NCI-H2029 treated with DMSO at 0.1 percent for 48 hours (cell line): ENCODE measurements around the gene PI4KA.
"Not testable (repeated sequence)": the region's sequence is repeated elsewhere in the genome, so short reads cannot be mapped to it uniquely, and the experiment has no call there.

ENCODE experiments used
- DNase-seq: peaks from one replicate; lab custom pipeline; 2025; lab: John Stamatoyannopoulos, UW

PI4KA gene

DNA sequence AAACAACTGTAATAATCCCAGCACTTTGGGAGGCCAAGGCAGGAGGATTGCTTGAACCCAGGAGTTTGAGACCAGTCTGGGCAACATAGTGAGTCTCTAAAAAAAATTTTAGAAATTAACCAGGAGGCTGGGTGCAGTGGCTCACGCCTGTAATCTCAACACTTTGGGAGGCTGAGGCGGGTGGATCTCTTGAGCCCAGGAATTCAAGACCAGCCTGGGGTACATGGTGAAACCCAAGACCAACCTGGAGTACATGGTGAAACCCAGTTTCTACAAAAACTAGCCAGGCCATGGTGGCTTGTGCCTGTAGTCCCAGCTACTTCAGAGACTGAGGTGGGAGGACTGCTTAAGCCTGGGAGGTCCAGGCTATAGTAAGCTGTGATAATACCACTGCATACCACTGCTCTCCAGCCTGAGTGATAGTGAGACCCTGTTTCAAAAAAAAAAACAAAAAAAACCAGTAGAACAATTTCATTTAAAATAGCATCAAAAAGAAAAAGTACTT, 11.2 kb downstream of the PI4KA start:
- no peak for DNase-seq

DNA sequence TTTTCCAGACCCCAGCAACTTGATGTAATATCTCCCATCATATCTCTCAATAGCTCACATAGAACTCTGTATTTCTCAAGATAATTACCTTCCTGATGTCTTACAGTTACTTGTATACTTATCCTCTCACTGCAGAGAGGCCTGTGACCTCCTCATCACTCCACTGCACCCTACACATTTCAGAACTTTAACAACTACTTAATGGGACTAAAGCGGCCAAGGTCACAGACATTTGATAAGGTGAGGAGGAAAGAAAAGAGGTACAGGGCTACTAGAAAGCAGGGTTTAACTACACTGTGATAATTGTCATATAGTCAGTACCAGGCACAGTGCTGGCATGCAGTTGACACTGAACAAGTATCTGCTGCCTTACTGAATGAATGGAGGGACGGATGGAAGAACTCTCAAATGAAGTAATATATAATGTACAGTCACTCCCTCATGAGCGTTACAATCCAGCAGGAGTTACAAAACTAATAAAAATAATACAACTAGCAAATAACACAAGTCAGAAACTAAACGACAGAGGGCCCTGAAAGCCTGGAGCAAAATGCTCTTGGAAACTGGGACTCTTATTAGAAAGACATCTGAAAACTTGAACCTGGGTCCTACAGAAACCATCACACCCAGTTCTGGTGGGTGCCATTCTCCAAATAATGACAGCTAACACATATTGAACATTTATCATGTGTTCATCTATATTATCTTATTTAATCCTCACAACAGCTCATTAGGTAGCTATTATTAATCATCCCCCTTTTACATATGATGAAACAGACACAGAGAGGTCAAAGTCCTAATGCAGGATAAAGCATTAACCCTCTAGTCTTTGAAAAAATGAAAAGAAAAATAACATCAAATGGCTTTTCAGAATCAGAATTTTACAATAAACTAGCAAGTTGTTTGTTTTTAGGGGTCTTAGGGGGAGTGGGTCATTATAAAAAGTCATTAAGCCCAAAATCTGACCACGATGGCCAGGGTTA, 14.3 kb downstream of the PI4KA start:
- no peak for DNase-seq

GRCh38 chr22:20843501-20843900, 15.1 kb downstream of the PI4KA start:
- DNase-seq: no peak

DNA sequence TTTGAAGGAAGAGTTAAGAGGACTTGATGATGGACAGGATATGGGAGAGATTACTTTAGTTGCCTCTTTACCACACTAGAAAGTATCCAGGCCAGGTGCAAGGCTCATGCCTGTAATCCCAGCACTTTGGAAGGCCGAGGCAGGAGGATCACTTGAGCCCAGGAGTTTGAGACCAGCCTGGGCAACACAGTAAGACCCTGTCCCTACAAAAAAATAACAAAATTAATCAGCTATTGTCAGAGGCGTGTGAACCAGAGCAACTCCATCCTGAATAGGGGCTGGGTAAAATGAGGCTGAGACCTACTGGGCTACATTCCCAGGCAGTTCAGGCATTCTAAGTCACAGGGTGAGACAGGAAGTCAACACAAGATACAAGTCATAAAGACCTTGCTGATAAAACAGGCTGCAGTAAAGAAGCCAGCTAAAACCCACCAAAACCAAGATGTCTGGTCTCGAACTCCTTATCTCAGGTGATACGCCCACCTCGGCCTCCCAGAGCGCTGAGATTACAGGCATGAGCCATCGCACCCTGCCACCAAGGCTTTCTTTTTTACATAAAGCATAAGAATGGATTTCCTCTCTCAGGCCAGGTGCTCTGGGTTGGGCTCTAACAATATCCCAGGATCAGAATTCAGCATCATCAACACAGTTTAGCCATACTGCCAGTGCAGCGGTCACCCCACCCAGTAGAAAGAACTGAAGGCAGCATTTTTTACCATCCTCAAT, 17.8 kb downstream of the PI4KA start:
- no peak for DNase-seq

DNA sequence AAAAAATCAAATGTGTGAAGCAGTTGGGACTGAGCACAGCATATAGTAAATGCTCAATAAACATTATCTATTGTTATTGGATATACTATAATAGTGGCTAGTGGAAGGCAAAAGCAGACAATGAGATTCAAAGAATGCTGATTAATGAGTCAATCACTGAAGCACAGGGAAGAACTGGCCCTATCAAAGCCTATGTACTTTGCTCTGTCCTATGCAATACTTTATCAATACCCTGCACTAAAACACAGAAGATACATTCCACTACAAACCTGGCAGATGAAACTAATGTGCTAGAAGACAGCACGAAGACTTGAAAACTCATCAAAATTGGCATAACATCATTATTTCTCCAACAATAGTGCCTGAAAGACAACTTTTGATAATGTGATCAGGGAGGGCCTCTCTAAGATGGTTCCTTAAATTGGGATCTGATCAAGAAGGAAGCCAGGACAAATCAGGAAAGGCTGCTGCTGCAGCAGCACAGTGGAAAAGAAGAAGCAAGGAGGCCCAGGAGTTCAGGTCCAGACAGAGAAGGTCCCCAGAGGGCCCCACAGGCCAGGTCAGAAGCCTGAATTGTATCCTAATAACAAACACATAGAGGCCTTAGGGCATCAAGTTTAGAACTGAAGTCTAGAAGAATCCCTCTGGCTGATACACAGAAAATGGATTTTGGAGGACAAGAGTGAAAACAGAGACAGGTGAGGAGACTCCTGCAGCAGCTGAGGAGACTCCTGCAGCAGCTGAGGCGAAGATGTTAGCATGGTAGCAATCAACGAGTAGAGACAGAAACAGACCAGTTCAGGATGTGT, 18.6 kb downstream of the PI4KA start:
- no peak for DNase-seq

GRCh38 chr22:20839354-20839753, 19.3 kb downstream of the PI4KA start:
- not testable (repeated sequence) for DNase-seq

DNA sequence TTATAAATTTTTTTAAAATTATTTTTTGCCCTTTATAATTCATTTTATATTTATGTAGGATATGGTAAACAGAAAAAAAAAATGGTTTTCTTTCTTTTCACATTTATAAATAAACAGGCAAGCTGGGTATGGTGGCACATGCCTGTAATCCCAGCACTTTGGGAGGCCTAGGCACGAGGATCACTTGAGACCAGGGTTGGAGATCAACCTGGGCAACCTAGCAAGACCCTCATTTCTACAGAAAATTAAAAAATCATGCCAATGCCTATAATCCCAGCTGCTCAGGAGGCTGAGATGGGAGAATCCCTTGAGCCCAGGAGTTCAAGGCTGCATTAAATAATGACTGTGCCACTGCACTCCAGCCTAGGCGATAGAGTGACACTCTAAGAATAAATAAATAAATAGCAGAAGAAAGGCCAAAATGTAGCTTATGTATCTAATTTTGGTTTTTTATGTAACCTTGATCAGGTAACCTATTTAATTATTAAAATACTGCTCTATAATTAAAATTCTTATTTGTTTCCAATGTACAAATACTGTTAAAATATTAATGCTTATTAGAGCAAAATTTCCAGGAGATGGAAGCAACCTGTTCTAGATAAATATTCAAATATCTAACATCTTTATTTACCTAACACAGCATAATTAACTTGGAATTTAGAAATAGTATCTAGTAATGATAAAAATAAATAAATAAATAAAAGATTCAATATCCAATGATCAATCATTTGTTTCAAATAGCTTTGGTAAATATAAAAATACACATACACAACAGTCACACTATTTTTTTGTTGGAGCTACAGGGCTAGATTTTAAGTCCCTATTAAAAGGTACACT, 21.4 kb downstream of the PI4KA start:
- DNase-seq: no peak

- DNase-seq: no peak
Observed at GRCh38 chr22:20834725-20835124, 23.9 kb downstream of the PI4KA start.

DNA sequence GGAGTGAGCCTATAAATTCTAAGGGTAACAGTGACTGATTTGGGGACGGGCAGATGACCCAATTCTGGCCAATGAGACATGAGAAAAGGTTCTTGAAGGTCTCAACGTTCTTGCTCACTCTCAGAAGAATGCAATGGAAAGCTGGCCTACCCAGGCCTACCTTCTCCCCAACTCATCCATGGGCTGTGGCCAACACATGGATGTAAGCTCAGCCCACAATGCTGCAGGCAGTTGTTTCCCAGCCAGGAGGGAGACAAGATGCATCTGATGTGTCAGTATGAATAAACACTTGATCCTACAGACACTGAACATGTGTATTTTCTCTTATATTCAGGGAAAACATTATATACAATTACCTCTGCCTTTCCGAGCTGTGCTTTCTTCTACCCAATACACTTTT, 24.4 kb downstream of the PI4KA start:
- DNase-seq: no peak

GRCh38 chr22:20833225-20833665, 25.4 kb downstream of the PI4KA start:
- no peak for DNase-seq

GRCh38 chr22:20829491-20830134, 29.0 kb downstream of the PI4KA start:
- DNase-seq: no peak

- not testable (repeated sequence) for DNase-seq
Observed at GRCh38 chr22:20826373-20827152, 32.0 kb downstream of the PI4KA start.

- DNase-seq: no peak
Observed at GRCh38 chr22:20825624-20826023, 33.0 kb downstream of the PI4KA start.

DNA sequence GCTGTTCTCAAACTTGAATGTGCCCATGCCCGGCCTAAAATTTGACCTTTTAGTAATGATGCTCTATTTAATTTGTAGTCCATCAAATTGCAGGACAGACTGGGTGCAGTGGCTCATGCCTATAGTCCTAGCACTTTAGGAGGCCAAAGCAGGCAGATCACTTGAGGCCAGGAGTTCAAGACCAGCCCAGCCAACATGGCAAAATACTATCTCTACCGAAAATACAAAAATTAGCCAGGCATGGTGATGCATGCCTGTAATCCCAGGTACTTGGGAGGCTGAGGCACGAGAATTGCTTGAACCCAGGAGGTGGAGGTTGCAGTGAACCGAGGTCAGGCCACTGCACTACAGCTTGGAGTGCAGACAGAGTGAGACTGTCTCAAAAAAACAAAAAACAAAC, 33.4 kb downstream of the PI4KA start:
- DNase-seq: not testable (repeated sequence)

GRCh38 chr22:20823264-20823663, 35.3 kb downstream of the PI4KA start:
- no peak for DNase-seq

DNA sequence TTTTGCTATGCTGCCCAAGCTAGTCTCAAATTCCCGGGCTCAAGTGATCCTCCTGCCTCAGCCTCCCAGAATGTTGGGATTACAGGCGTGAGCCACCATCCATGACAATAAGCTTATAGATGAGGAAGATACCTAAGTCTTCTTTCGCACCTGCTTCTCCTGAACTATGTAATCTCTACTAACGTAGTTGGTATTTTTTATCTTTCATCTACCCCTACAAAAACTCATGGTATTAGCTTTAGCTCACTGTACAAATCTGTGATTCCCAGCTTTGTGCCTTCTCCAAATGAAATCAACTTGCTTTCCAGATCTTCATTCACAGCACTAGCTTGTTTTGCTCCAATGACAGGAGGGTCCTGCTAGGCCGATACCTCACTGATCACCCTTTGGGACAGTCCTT, 36.4 kb downstream of the PI4KA start:
- DNase-seq: no peak

DNA sequence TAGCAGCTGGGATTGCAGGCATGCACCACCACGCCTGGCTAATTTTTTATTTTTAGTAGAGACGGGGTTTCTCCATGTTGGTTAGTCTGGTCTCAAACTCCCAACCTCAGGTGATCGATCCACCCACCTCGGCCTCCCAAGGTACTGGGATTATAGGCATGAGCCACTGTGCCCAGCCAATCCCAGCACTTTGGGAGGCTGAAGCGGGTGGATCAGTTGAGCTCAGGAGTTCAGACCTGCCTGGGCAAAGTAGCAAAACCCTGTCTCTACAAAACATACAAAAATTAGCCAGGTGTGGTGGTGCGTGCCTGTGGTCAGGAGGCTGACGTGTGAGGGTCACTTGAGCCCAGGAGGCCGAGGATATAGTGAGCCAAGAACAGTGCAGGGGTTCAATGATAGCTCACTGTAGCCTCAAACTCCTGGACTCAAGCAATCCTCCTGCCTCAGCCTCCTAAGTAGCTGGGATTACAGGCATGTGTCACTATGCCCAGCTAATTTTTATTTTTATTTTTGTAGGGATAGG, 36.8 kb downstream of the PI4KA start:
- DNase-seq: not testable (repeated sequence)

- no peak for DNase-seq
Observed at GRCh38 chr22:20819471-20819870, 39.1 kb downstream of the PI4KA start.

- no peak for DNase-seq
Observed at GRCh38 chr22:20818471-20818870, 40.1 kb downstream of the PI4KA start.
